Measurements from ENCODE around the gene RFWD3.

RFWD3 gene

DNA sequence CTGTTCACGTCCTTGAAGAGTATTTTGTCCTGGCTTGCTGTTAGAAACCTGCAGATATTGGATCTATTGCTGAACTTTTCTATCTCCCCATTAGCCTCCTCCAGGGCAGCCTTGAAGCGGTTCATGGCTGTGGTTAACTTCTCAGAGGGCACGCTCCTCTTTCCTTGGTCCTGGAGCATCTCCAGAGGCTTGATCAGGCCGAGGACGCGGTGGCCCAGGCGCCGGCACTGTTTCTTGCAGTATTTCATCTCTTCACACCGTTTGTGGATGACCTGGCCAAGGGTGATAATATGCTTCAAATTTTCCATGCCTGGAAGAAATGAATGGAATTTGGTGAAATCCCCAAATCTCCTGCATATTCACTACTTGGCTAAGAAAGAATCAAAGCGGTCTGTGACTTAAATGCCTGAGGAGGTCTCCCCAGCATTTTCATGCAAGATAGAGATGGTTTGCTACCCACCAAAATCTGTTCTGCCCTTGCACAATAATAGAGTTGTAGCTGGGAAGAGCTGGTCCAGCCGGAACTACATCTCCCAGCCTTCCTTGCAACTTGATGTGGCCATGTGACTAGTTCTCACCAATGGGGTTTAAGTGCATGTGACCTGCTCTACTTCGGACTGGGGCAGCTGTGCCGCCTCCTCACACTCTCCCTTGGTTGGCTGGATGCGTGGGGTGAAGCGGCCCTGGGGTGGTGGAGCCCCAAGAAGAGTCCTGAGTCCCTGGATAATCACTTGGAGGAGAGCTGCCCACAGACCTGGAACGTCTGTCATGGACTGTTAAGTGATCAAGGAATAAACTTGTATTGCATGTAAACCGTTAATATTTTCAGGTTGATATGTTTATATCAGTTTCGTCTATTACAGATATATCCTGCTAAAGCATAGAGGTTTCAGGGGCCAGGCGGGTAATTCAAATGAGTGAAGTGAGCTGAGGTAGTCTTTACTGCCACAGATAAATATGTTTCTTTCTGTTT, 29.1 kb upstream of the RFWD3 start:
- peak overlapping the region; percentile 35 for H3K4me3 ChIP-seq (ENCODE audit: low read depth, low read length)
- TF ChIP-seq, protein P1, sequence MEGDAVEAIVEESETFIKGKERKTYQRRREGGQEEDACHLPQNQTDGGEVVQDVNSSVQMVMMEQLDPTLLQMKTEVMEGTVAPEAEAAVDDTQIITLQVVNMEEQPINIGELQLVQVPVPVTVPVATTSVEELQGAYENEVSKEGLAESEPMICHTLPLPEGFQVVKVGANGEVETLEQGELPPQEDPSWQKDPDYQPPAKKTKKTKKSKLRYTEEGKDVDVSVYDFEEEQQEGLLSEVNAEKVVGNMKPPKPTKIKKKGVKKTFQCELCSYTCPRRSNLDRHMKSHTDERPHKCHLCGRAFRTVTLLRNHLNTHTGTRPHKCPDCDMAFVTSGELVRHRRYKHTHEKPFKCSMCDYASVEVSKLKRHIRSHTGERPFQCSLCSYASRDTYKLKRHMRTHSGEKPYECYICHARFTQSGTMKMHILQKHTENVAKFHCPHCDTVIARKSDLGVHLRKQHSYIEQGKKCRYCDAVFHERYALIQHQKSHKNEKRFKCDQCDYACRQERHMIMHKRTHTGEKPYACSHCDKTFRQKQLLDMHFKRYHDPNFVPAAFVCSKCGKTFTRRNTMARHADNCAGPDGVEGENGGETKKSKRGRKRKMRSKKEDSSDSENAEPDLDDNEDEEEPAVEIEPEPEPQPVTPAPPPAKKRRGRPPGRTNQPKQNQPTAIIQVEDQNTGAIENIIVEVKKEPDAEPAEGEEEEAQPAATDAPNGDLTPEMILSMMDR (IDR thresholded peaks at IDR 0.05; ENCODE audit: low read depth, low read length, missing control alignments), result no peak
- in situ Hi-C loops (cut with HindIII; ENCODE audit: low sequenced_read_pairs), result no loop called here
- peak; percentile 71 for DNase-seq (ENCODE audit: low read depth)

DNA sequence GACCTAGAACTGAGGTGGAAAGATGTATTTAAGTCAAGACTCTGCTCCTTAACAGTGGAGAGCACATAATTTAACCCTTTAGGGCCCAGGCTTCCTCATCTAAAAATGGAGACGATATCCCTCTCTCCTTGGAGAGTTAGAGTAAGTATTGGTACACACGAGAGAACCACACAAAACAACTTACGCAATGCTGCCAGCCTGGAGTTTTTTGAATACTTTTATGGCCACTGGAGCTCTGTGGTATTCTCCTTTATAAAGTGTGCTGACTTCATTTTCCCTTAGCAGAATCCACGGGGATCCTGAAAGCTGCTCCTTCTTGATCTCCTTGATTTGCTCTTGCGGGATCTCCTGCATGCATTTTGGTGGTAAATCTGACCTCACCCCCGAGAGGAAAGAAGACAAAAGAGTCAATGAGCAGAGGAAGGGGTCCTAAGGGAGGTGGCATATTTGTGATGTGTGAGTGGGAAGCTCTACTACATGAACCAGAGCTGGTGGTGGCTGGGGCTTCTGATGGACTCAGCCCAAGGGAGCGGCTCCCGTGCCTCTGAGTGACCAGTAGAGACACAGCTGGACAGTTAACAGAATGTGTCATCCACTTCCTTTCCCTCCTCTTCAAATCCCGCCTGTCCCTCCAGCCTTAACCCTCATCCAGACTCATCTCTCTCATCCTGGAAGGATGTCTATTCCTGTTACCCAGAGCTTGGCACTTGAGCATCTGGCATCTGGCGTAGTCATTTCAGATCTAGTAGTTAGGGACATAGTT, 24.6 kb upstream of the RFWD3 start:
- no peak for DNase-seq (ENCODE audit: low read depth)
- H3K4me3 ChIP-seq (ENCODE audit: low read depth, low read length), result no peak overlapping the region
- TF ChIP-seq, protein P1 (IDR thresholded peaks at IDR 0.05; ENCODE audit: low read depth, low read length, missing control alignments), result no peak
- in situ Hi-C loops (cut with HindIII; ENCODE audit: low sequenced_read_pairs), result no loop called here

DNA sequence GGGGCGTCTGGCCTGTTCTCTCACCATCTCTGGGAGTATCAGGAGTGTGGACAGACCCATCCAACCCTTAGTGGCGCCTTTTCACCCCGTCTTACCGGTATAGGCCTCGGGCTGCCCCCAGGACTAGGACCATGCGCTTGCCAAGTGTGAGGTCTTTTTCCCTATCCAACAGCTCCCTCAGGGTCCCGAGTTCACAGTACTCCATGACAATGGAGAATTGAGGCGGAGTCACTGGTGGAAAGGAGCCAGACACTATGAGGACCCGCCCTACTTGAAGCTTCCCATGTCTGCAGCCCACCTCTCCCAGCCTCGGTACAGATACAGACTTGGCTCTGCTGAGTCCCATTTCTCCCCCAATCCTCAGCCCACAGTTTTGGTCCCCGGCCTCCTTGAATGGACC, 15.9 kb upstream of the RFWD3 start:
- in situ Hi-C loops (cut with HindIII; ENCODE audit: low sequenced_read_pairs), result no loop called here
- H3K4me3 ChIP-seq (ENCODE audit: low read depth, low read length), result no peak overlapping the region
- TF ChIP-seq, protein P1 (IDR thresholded peaks at IDR 0.05; ENCODE audit: low read depth, low read length, missing control alignments), result no peak
- no peak for DNase-seq (ENCODE audit: low read depth)

DNA sequence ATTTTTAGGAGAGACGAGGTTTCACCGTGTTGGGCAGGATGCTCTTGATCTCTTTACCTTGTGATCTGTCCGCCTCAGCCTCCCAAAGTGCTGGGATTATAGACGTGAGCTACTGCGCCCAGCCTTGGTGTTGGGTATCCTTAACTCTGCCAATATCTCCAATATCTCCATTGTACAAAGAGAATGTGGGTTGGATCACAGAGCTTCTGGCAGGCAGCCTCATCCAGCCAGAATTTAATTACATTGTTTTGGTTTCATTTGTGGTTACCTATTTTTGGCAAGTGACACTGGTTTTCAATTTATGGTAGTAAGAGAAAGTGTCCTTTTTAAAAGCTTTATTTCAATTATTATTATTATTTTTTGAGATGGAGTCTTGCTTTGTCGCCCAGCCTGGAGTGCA, 14.0 kb upstream of the RFWD3 start:
- no peak overlapping the region for H3K4me3 ChIP-seq (ENCODE audit: low read depth, low read length)
- DNase-seq (ENCODE audit: low read depth), result peak; percentile 28
- TF ChIP-seq, protein P1 (IDR thresholded peaks at IDR 0.05; ENCODE audit: low read depth, low read length, missing control alignments), result no peak
- in situ Hi-C loops (cut with HindIII; ENCODE audit: low sequenced_read_pairs), result no loop called here

DNA sequence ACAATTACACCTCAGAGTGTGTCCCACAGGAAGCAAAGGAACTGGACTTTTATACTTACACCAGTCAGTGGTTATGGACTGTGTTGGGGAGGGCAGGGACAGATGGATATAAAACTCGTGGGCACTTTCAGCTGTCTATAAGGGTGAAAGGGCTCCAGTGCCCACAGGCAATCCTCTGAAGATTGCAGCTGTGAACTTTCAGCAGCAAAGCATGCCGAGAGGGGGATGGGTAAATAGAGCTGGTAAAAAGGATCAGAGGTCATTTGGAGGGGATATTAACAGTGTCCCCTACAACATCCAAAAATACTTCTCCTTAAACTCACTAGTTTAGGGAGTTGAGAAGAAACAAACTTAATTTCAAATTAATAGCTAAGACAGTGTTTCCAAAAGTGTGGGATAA, 13.3 kb upstream of the RFWD3 start:
- no peak for DNase-seq (ENCODE audit: low read depth)
- TF ChIP-seq, protein P1 (IDR thresholded peaks at IDR 0.05; ENCODE audit: low read depth, low read length, missing control alignments), result no peak
- H3K4me3 ChIP-seq (ENCODE audit: low read depth, low read length), result no peak overlapping the region
- in situ Hi-C loops (cut with HindIII; ENCODE audit: low sequenced_read_pairs), result no loop called here

DNA sequence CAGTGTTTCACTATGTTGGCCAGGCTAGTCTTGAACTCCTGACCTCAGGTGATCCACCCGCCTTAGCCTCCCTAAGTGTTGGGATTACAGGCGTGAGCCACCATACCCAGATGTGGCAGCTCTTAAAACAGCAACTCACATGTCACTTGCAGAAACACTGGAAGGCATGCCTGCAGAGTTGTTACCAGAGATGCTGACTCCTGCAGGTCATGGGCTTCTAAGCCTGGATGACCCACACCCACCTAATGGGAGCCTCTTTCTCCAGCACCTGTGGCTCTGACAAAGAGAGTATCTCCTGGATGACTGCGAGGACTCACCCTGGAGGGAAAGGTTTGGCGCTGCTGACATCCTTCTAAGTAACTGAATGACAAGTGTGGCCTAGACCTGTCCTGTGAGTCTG, 11.2 kb upstream of the RFWD3 start:
- in situ Hi-C loops (cut with HindIII; ENCODE audit: low sequenced_read_pairs), result no loop called here
- H3K4me3 ChIP-seq (ENCODE audit: low read depth, low read length), result no peak overlapping the region
- TF ChIP-seq, protein P1 (IDR thresholded peaks at IDR 0.05; ENCODE audit: low read depth, low read length, missing control alignments), result no peak
- no peak for DNase-seq (ENCODE audit: low read depth)
